DND-41 (cell line): ENCODE results near the gene ASH1L.

Source experiments
- ATAC-seq: fragments of 200-7000 bp; cut with Tn5 transposase; 3 replicates; pipeline ENCODE4 v1.9.1; 2021; ENCODE audit warnings: low read depth; ENCODE audit not compliant: insufficient read depth
- DNase-seq: peaks from one replicate; pipeline ENCODE4 v3.0.0-alpha.2; 2020
- H2AFZ ChIP-seq: 2 replicates; pipeline ENCODE4 v1.6.0; 2012; ENCODE audit warnings: low read depth, low read length
- H3K27ac ChIP-seq: 2 replicates; pipeline ENCODE4 v1.5.1; 2012; ENCODE audit warnings: low read length, inconsistent platforms
- H3K27me3 ChIP-seq: fragments of 200-600 bp; sonication (generic); 2 replicates; pipeline ENCODE4 v1.6.0; 2012; ENCODE audit warnings: low read length, mild to moderate bottlenecking, inconsistent platforms; ENCODE audit not compliant: insufficient read depth, poor library complexity
- H3K36me3 ChIP-seq: 2 replicates; pipeline ENCODE4 v1.5.1; 2012; ENCODE audit warnings: low read length, inconsistent platforms; ENCODE audit not compliant: insufficient read depth
- H3K4me1 ChIP-seq: 2 replicates; pipeline ENCODE4 v1.5.1; 2012; ENCODE audit warnings: mild to moderate bottlenecking, low read length; ENCODE audit not compliant: insufficient read depth
- H3K4me2 ChIP-seq: 2 replicates; pipeline ENCODE4 v1.6.0; 2012; ENCODE audit warnings: mild to moderate bottlenecking, moderate library complexity, low read length, inconsistent platforms; ENCODE audit not compliant: insufficient read depth
- H3K4me3 ChIP-seq, 2 experiments: fragments of 200-600 bp in 1 of 2; shearing (Covaris generic) in 1 of 2; 2 replicates each; pipeline ENCODE4 v1.5.1; 2012 to 2016; ENCODE audit warnings: inconsistent platforms in 2 of 2, low read length in 2 of 2, mild to moderate bottlenecking in 2 of 2, low read depth in 1 of 2, moderate library complexity in 1 of 2
- H3K79me2 ChIP-seq: 2 replicates; pipeline ENCODE4 v1.6.0; 2012; ENCODE audit warnings: low read length, inconsistent platforms; ENCODE audit not compliant: insufficient read depth
- H3K9ac ChIP-seq: 2 replicates; pipeline ENCODE4 v1.6.0; 2012; ENCODE audit warnings: low read depth, mild to moderate bottlenecking, inconsistent platforms, low read length, moderate library complexity
- H3K9me3 ChIP-seq: 2 replicates; pipeline ENCODE4 v1.5.1; 2012; ENCODE audit warnings: low read length, moderate library complexity, mild to moderate bottlenecking, inconsistent platforms; ENCODE audit not compliant: insufficient read depth, severe bottlenecking
- H4K20me1 ChIP-seq: 2 replicates; pipeline ENCODE4 v1.6.0; 2012; ENCODE audit warnings: low read length; ENCODE audit not compliant: insufficient read depth
- CTCF ChIP-seq: IDR thresholded peaks from 2 replicates; pipeline ENCODE4 v1.5.1; 2012; ENCODE audit warnings: borderline replicate concordance, low read length, moderate library complexity, mild to moderate bottlenecking; ENCODE audit not compliant: poor library complexity, severe bottlenecking; ENCODE audit errors: extremely low read depth
- EZH2 ChIP-seq: IDR thresholded peaks from 3 replicates; pipeline ENCODE4 v1.6.1; 2012; ENCODE audit warnings: borderline replicate concordance, low read depth, mild to moderate bottlenecking, moderate library complexity, low read length, inconsistent platforms; ENCODE audit not compliant: severe bottlenecking

Gene ASH1L

GRCh38 chr1:155526356-155526755, 36.2 kb downstream of the ASH1L start:
- H3K9ac ChIP-seq, result no peak overlapping the region
- TF ChIP-seq EZH2 (no peak), CTCF (no peak)
- H3K27me3 ChIP-seq, result no peaks in the 10 kb centered on the region
- H3K4me2 ChIP-seq, result no peak overlapping the region
- no peak for ATAC-seq
- H3K79me2 ChIP-seq, result peaks cover 99% of the 10 kb centered on the region
- DNase-seq, result no peak
- H3K9me3 ChIP-seq, result no peaks in the 10 kb centered on the region
- H4K20me1 ChIP-seq, result peaks cover 43% of the 10 kb centered on the region
- H3K27ac ChIP-seq, result no peak overlapping the region
- no peak overlapping the region for H2AFZ ChIP-seq
- H3K36me3 ChIP-seq, result no peaks in the 10 kb centered on the region; the same call in 1 of the 2 replicates
- no peak overlapping the region for H3K4me3 ChIP-seq
- peaks cover 18% of the 10 kb centered on the region for H3K4me1 ChIP-seq

- H3K4me2 ChIP-seq, result no peak overlapping the region
- no peaks in the 10 kb centered on the region for H3K27me3 ChIP-seq
- no peak overlapping the region for H3K27ac ChIP-seq
- no peaks in the 10 kb centered on the region for H3K9me3 ChIP-seq
- peaks cover 21% of the 10 kb centered on the region for H4K20me1 ChIP-seq
- H3K9ac ChIP-seq, result no peak overlapping the region
- H3K4me1 ChIP-seq, result peaks cover 18% of the 10 kb centered on the region
- DNase-seq (no peak), ATAC-seq (no peak)
- H3K36me3 ChIP-seq, result peaks cover 22% of the 10 kb centered on the region
- peaks cover 94% of the 10 kb centered on the region for H3K79me2 ChIP-seq
- H3K4me3 ChIP-seq, result no peak overlapping the region
- no peak for TF ChIP-seq EZH2
- no peak for TF ChIP-seq CTCF
- no peak overlapping the region for H2AFZ ChIP-seq
Observed at GRCh38 chr1:155522069-155522468, 40.5 kb downstream of the ASH1L start.

- DNase-seq (no peak), ATAC-seq (no peak)
- H3K9ac ChIP-seq, result no peak overlapping the region
- H3K79me2 ChIP-seq, result peaks cover 94% of the 10 kb centered on the region
- TF ChIP-seq CTCF (no peak), EZH2 (no peak)
- no peaks in the 10 kb centered on the region; the same call in 1 of the 2 replicates for H3K4me1 ChIP-seq
- no peaks in the 10 kb centered on the region for H3K9me3 ChIP-seq
- no peak overlapping the region for H3K4me3 ChIP-seq
- H4K20me1 ChIP-seq, result peaks cover 28% of the 10 kb centered on the region
- no peaks in the 10 kb centered on the region for H3K27me3 ChIP-seq
- no peak overlapping the region for H2AFZ ChIP-seq
- H3K27ac ChIP-seq, result no peak overlapping the region
- no peak overlapping the region for H3K4me2 ChIP-seq
- peaks cover 38% of the 10 kb centered on the region for H3K36me3 ChIP-seq
Observed at GRCh38 chr1:155518484-155518883, 44.1 kb downstream of the ASH1L start.
